Fibroblast of skin of abdomen (primary cell): ENCODE results near the gene MSN.
"Not testable (repeated sequence)": the region's sequence is repeated elsewhere in the genome, so short reads cannot be mapped to it uniquely, and the experiment has no call there.

Experiments used
- DNase-seq: peaks from one replicate; pipeline ENCODE4 v3.0.0-alpha.2; 2013

Gene MSN

GRCh38 chrX:65720381-65720964 lies 53.0 kb downstream of the MSN start:
- DNase-seq: no peak

DNA sequence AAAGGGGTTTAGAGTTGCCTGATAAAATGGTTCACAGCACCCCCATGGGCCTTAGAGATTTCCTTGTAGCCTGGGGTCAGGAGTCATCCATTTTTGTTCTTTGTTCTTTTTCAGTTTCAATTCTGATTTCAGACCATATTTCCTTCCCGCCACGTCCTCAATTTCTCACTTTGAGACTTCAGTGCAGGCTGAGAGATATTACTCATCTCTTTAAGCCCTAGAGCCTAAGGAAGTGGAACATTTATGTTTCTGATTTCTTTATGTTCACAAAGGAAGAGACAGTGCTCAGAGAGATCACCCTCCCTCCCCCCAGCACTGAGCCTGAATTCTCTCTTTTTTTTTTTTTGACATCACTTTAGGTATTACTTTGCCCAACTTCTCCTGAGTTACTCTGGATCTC lies 56.3 kb downstream of the MSN start:
- peak; percentile 33 for DNase-seq

DNA sequence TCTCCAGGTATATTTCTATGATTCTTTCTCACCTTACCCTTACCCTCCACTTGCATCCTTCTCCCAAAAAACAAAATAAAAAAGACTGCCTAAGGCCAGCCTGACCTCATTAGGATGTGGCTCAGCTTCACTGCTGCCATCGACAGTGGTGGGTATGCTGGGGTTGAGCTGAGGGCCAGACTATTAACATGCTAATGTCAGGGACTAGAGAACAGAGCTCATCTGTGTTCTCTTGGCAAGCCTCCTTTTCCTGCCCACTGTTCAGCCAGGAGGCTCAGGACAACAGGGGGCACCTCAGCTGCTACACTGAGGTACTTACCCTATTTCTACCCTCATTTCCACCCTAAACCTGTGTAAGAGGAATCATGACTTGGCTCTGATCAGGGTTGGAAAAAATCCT lies 59.3 kb downstream of the MSN start:
- no peak for DNase-seq

DNA sequence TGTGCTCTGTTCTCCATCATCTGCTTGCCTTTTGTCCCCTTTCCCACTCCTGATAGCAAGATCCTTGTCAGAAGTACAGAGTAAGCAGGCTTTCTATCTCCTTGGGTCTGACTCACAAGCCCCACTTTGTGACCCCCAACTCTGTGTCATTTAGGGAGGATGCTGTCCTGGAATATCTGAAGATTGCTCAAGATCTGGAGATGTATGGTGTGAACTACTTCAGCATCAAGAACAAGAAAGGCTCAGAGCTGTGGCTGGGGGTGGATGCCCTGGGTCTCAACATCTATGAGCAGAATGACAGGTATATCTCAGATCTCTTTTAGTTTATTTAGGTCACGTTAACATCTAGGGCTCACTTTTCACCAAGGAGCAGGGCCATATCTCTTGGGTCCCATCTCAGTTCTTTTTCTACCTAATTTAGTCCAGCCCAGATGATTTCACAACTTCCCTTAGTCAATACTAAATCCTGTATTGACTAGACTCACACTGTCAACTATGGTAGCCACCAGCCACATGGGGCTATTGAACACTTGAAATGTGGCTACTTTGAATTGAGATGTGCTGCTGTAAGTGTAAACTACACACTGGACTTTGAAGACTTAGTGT lies 64.3 kb downstream of the MSN start:
- no peak for DNase-seq

GRCh38 chrX:65740909-65741308 lies 73.5 kb downstream of the MSN start:
- no peak for DNase-seq

GRCh38 chrX:65741823-65742222 lies 74.4 kb downstream of the MSN start:
- DNase-seq: no peak

GRCh38 chrX:65744965-65745364 lies 77.5 kb downstream of the MSN start:
- DNase-seq: peak; percentile 8

GRCh38 chrX:65745427-65745826 lies 78.0 kb downstream of the MSN start:
- no peak for DNase-seq

DNA sequence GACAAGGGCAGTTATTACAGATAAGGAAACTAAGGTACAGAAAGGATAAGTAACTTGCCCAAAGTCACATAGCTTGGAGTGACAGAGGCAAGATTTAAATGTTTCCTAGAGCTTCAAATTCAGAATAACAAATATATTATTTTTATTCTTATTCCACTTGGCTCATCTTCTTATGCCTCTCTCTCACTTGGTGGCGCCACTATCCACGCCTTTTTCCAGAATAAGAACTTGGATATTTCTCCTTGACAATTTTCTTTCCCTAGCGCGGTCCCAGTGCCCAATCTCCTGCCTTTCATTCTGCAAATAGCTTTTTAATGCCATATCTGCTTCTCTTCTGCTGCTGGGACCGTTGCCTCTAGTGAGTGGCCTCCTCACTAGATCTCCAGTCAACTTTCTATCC lies 78.5 kb downstream of the MSN start:
- DNase-seq: no peak

DNA sequence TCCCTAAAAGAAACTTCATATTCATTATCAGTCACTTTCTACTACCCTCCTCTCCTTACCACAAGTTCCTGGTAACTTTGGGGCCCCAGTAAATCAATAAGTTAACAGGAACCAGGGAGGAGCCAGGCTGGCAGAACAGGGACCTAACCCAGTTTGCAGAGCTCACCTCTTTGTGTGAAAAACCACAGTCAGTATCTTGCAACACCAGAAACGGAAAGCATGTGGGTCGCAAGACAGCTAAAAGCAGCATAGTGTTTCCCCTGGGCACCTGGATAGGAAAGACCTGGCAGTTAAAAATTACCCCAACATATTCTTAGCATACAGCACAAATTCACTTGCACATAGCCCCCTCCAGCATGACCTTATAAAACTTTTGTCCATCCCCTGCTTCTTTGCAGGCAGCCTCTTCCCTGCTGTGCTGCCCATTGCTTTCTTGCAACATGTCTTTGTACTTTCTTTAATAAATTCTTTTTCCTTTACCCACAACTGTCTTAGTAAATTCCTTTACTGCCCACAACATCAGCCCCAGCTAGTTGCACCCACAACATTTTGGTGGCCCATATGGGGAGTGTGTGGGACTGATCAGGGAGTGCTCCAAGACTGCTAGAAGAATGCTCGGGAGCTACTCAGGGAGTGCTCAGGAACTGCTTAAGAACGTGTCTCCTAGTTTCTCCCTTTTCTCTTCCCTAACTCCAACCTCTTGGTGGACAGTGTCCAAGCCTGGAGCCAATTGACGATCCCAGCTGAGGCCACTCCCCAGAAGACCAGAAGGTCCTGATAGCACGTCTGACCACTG lies 83.4 kb downstream of the MSN start:
- DNase-seq: no peak

GRCh38 chrX:65751519-65751918 lies 84.1 kb downstream of the MSN start:
- DNase-seq: no peak

GRCh38 chrX:65752294-65752693 lies 84.8 kb downstream of the MSN start:
- no peak for DNase-seq

GRCh38 chrX:65755786-65756185 lies 88.3 kb downstream of the MSN start:
- DNase-seq: no peak

- no peak for DNase-seq
These were observed 90.5 kb downstream of the MSN start for GRCh38 chrX:65757943-65758342.

DNA sequence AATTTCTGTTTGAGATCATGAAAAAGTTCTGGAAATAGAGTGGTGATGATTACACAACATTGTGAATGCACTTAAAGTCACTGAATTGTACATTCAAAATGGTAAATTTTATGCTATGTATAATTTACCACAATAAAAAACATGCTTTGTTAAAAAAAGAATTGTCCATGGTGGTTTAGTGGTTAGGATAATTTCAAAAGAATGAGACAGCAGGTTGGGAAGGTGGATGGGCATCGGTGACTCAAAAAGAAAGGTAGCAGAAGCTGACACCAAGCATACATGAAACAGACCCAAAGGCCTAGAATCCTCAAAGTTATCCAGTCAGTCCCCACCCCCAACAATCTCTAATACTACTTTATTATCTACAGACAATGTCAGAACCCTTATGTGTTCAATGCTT lies 91.1 kb downstream of the MSN start:
- no peak for DNase-seq

- DNase-seq: not testable (repeated sequence)
These were observed 92.1 kb downstream of the MSN start for GRCh38 chrX:65759525-65759924.

- DNase-seq: no peak
These were observed 102.3 kb downstream of the MSN start for GRCh38 chrX:65769564-65770292.

DNA sequence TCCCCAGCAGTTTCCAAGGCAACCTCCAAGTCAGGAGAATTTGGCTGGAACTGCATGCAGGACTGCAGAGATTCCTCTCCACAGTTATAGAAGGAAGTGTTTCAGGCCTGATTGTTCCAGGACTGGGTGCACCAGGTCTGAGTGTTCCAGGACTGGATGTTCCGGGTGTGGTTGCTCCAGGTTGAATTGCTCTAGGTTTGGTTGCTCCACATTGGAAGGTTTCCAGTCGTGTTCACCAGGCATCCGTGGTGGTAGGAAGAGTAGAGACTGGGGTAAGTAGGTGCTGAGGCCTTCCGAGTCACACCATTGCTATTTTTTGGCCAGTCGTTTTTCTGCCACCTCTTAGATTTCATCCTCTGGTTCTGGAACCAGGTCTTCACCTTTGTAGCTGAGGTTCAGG lies 105.4 kb downstream of the MSN start:
- no peak for DNase-seq

DNA sequence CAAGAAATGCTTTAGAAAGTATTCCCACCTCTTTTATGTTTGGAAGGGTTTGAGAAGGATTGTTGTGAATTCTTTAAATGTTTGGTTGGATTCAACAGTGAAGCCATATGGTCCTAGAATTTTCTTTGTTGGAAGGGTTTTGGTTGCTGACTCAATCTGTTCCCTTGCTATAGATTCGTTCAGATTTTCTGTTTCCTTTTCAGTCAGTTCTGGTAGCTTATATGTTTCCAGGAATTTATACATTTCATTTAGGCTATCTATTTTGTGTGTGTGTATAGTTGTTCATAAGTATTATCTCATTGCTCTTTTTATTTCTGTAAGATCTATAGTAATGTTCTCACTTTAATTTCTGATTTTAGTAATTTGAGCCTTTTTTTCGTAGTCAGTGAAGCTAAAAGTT lies 114.4 kb downstream of the MSN start:
- no peak for DNase-seq

- no peak for DNase-seq
These were observed 116.3 kb downstream of the MSN start for GRCh38 chrX:65783746-65784145.
